Frontal cortex (tissue), 4 donors: ENCODE results near the gene ANTXR1. TPM values are rescaled to one million over a fixed set of nuclear protein-coding genes. Genes with fewer than 3 reads are reported as not detected.

ENCODE experiments used
- DNase-seq, 2 donors: peaks; one replicate each; pipeline ENCODE4 v3.0.0; 2012; ENCODE audit warnings: low spot score in 2 of 2
- FAIRE-seq: peaks from 2 replicates; lab custom pipeline; 2012; peaks lifted over from hg19 to GRCh38; lab: Jason Lieb, UNC
- total RNA-seq: library from RNA; depleted of rRNA; stranded (reverse); fragments of >200 nt; gene quantifications from one replicate; pipeline ENCODE4 v1.2.3, GENCODE V29; 2014
- donor health status: control.
- donor health status: control.
- donor health status: control.

The ANTXR1 gene
- total RNA-seq, 1 donor from 2014 or later, result 8.2 TPM

GRCh38 chr2:69062307-69062962 is 49.5 kb downstream of the ANTXR1 start:
- no peak for DNase-seq

GRCh38 chr2:69065735-69066336 is 52.9 kb downstream of the ANTXR1 start:
- no peak for FAIRE-seq
- DNase-seq, result no peak

More at GRCh38 chr2:69062307-69062962, 49.5 kb downstream of the ANTXR1 start:
- no peak for FAIRE-seq

- no peak for DNase-seq
- no peak for FAIRE-seq
These were observed 54.1 kb downstream of the ANTXR1 start for GRCh38 chr2:69067026-69067630.

- DNase-seq, result no peak
- no peak for FAIRE-seq
These were observed 54.9 kb downstream of the ANTXR1 start for GRCh38 chr2:69067866-69068265.

- DNase-seq (no peak), FAIRE-seq (no peak)
These were observed 58.0 kb downstream of the ANTXR1 start for GRCh38 chr2:69070969-69071368.

GRCh38 chr2:69073928-69074570 is 61.1 kb downstream of the ANTXR1 start:
- DNase-seq (no peak), FAIRE-seq (no peak)

GRCh38 chr2:69074918-69075317 is 61.9 kb downstream of the ANTXR1 start:
- FAIRE-seq, result no peak
- DNase-seq, result no peak

GRCh38 chr2:69075486-69075885 is 62.5 kb downstream of the ANTXR1 start:
- FAIRE-seq, result no peak
- DNase-seq, result no peak

- FAIRE-seq, result no peak
- no peak for DNase-seq
These were observed 63.6 kb downstream of the ANTXR1 start for GRCh38 chr2:69076601-69077000.

GRCh38 chr2:69077252-69077950 is 64.4 kb downstream of the ANTXR1 start:
- FAIRE-seq (no peak), DNase-seq (no peak)

- DNase-seq (no peak), FAIRE-seq (no peak)
These were observed 67.1 kb downstream of the ANTXR1 start for GRCh38 chr2:69080071-69080470.

GRCh38 chr2:69081001-69081580 is 68.1 kb downstream of the ANTXR1 start:
- DNase-seq, result no peak
- no peak for FAIRE-seq

GRCh38 chr2:69081757-69082156 is 68.8 kb downstream of the ANTXR1 start:
- no peak for FAIRE-seq
- no peak for DNase-seq

GRCh38 chr2:69082430-69082997 is 69.5 kb downstream of the ANTXR1 start:
- DNase-seq, result peak in 1 of 2 donors; percentile 21
- FAIRE-seq, result no peak

- FAIRE-seq (no peak), DNase-seq (no peak)
These were observed 70.3 kb downstream of the ANTXR1 start for GRCh38 chr2:69083235-69083748.

GRCh38 chr2:69084492-69084891 is 71.5 kb downstream of the ANTXR1 start:
- FAIRE-seq (no peak), DNase-seq (no peak)

- FAIRE-seq (no peak), DNase-seq (no peak)
These were observed 73.5 kb downstream of the ANTXR1 start for GRCh38 chr2:69086466-69086865.

- FAIRE-seq (no peak), DNase-seq (no peak)
These were observed 74.4 kb downstream of the ANTXR1 start for GRCh38 chr2:69087211-69087911.

- FAIRE-seq, result no peak
- DNase-seq, result no peak
These were observed 74.9 kb downstream of the ANTXR1 start for GRCh38 chr2:69087912-69088240.
